HTR-8/SVneo (cell line): ENCODE measurements around the gene EBI3.
A peak's percentile ranks its signal among the peaks of the same experiment; 100 is the strongest.
"Not testable (repeated sequence)": the region's sequence is repeated elsewhere in the genome, so short reads cannot be mapped to it uniquely, and the experiment has no call there.

Experiments used
- DNase-seq: peaks from one replicate; pipeline ENCODE4 v3.0.0; 2011; ENCODE audit warnings: low spot score, mixed read lengths; ENCODE audit not compliant: insufficient read length
- FAIRE-seq: peaks from 2 replicates; lab custom pipeline; 2011; peaks lifted over from hg19 to GRCh38; lab: Jason Lieb, UNC

Gene EBI3

DNA sequence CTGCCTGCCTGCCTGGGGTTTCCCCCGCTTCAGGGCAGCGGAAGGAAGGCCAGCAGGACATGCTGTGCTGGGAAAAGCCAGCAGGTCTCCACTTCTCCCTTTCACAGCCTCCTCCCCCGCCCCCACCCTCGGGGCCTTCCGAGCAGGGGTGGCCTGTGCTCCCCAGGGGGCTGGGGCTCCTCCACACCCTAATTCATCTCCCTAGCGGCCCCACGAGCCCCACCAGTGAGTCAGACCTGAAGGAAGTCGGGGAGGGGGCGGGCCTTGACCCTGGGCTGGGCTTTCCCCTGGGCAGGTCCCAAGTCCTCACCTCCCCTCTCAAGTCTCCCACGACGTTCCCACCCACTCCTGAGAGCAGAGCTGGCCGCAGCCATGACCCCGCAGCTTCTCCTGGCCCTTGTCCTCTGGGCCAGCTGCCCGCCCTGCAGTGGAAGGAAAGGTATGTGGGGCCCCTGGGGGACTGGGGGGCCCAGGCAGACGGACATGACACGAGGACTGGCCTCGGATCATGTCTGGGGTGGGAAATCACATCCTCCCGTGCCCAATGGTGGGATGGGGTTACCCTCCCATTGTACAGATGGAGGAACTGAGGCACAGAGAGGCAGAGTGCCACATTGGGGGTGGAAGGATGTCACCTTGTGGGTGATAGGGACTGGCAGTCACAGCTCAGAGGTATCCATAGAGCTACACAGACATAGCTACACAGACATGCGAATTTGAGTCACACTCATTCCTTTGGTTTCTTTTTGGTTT, at the start of gene EBI3:
Gene EBI3 (plus strand): TSS at position 345 of the 753 bp plus-strand sequence. CDS start 28 bp downstream, at position 373.
- DNase-seq (peak; percentile 59), FAIRE-seq (no peak)

- FAIRE-seq (no peak), DNase-seq (no peak)
Observed at GRCh38 chr19:4181053-4181508, 48.2 kb upstream of the EBI3 start.

- DNase-seq (peak; percentile 95), FAIRE-seq (peak; percentile 75)
Observed at GRCh38 chr19:4182084-4182810, 47.1 kb upstream of the EBI3 start, which contains the start of the genes ANKRD24 and SIRT6. Gene ANKRD24 (plus strand): TSS chr19:4182689. CDS start chr19:4186426, 3,737 bp downstream. Gene SIRT6 (minus strand): TSS chr19:4182563. CDS start chr19:4182539, 24 bp downstream.

- no peak for FAIRE-seq
- no peak for DNase-seq
Observed at GRCh38 chr19:4183967-4184717, 45.2 kb upstream of the EBI3 start.

- FAIRE-seq: no peak
- no peak for DNase-seq
Observed at GRCh38 chr19:4184718-4185352, 44.5 kb upstream of the EBI3 start.

GRCh38 chr19:4185413-4186086, 43.8 kb upstream of the EBI3 start:
- FAIRE-seq: no peak
- no peak for DNase-seq

- FAIRE-seq: no peak
- peak; percentile 83 for DNase-seq
Observed at GRCh38 chr19:4186087-4186993, 43.0 kb upstream of the EBI3 start.

GRCh38 chr19:4187313-4188122, 41.8 kb upstream of the EBI3 start:
- FAIRE-seq (no peak), DNase-seq (no peak)

GRCh38 chr19:4189641-4190040, 39.7 kb upstream of the EBI3 start:
- DNase-seq (no peak), FAIRE-seq (no peak)

GRCh38 chr19:4192537-4192936, 36.8 kb upstream of the EBI3 start:
- not testable (repeated sequence) for FAIRE-seq, DNase-seq

GRCh38 chr19:4194353-4194752, 35.0 kb upstream of the EBI3 start:
- no peak for FAIRE-seq
- DNase-seq: no peak

DNA sequence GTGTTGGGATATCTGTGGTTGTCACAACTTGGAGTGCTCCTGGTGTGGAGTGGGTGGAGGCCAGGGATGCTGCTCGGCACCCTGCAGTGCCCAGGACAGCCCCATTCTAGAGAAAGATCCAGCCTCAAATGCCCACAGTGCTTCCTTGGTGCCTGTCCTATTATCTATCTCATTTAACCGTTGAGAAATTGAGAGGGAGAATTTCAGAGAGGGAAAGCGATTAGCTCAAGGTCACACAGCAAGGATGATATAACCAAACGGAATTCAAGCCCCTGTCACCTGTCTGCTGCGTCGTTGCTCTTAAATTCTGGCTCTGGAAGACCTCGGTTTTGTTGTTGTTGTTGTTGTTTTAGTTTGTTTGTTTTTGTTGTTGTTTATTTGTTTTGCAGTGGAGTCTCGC, 33.3 kb upstream of the EBI3 start:
- no peak for DNase-seq
- no peak for FAIRE-seq

DNA sequence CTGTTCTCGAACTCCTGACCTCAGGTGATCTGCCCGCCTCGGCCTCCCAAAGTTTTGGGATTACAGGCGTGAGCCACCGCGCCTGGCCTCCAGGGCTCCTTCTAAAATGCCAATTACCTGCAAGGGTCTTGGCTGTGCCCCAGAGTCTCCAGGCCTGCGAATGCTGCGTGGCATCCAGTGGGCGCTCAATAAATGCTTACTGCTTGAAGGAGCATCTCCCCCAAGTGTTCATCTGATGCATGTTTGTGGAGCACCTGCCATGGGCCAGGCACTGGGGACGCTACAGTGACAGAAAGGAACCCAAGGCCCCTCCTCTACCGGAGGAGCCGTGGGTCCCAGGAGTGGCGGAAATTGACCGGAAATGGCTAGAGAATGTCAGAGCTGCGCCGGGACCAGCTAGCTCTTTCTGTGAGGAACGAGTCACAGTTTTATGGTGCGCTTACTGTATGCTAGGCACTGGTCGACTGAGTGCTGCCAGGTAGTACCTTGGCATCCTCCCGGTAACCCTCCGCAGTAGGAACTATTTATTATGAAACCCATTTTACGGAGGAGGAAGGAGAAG, 32.7 kb upstream of the EBI3 start:
- DNase-seq (no peak), FAIRE-seq (no peak)

GRCh38 chr19:4197228-4197624, 32.1 kb upstream of the EBI3 start:
- DNase-seq: no peak
- FAIRE-seq: no peak

DNA sequence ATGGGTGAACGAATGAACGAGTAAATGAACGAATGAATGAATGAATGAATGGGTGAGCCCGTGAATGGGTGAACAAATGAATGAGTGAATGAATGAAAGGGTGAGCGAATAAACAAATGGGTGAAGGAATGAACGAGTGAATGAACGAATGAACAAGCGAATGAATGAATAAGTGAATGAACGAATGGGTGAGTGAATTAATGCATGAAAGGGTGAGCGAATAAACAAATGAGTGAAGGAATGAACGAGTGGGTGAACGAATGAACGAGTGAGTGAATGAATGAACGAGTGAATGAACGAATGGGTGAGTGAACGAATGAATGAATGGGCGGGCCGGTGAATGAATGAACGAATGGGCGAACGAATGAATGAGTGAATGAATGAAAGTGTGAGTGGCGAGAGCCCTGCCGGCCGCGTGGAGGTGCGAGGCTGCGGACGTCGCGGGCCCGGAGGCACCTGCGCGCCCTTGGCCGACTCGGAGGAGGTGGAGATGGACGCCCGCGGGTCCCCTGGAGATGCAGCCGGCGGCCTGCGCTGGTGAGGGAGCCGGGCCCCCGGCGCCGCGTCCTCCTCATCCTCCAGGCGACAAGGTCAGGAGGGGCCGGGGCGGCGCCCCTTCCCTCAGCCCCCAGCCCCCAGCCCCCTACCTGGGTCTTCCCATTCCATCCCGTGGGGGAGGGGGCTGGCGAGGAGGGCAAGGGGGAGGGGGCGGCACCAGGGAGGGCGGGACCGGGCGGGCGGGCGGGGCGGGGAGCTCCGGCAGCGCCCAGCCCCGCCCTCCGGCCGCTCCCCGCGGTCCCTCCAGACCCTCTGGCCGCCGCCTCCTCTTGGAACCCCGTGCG, 31.5 kb upstream of the EBI3 start:
- DNase-seq (no peak), FAIRE-seq (no peak)

DNA sequence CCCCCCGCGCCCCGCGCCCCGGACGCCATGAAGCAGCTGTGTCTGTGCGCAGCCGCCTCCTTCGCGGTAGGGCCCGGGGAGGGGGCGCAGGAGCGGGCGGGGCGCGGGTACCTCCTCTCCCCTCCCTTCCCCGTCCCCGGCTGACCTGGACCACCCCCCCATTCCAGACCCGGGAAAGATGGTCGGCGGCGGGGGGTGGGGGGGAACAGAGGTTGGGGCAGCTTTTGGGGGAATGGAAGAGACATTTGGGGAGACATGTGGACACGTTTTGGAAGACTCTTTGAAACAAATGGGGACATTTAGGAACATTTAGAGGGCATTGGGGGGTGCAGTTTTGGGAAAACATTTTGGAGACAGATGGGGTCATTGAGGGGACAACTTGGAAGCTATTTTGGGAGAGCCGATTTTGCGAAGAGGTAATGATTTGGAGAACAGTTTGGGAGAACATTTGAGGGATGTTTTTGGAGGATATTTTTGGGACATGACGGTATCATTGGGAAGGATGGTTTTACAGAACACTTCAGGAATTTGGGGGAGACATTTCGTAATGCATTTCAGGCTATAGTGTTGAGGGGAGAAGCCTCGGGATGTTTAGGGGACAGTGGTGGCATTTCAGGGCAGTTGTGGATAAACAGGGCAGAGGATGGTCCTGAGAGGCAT, 30.7 kb upstream of the EBI3 start:
- FAIRE-seq: no peak

More for the DNA sequence above, 30.7 kb upstream of the EBI3 start:
- no peak for DNase-seq
